ENCODE data around the gene CGRRF1. TPM values are rescaled to one million over a fixed set of nuclear protein-coding genes. Genes with fewer than 3 reads are reported as not detected.

The CGRRF1 gene
- total RNA-seq, 1 experiment from 2014 or later, result 19.1 TPM

DNA sequence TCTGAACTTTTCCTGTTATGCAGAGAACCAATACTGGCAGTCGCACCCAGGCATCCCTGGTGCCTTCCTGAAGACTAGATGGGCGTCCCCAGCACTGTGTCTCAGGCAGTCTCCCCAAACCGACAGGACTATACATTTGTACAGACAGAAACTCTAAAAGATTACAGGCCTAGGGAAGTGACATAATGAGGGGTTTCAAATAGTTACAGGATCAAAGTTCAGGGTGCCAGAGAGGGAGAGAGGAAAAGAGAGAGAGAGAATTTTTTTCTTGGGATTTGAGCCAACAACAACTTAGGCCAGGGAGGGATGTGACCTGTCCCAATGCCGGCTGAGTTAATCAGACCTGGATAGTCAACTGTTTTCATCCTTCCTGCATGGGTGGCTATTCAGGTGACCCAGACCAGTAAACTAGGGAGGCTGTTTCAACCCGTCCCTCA is 11.6 kb upstream of the CGRRF1 start:
- WGBS (ENCODE audit: extremely low coverage, insufficient read length, low lambda C conversion rate), result no CpG with 5 or more reads among the region's 5 CpGs
- no peak overlapping the region for H3K4me2 ChIP-seq (ENCODE audit: insufficient read depth, insufficient read length, low read length)
- H3K18ac ChIP-seq (ENCODE audit: insufficient read length, low read depth, low read length), result no peak overlapping the region
- no peak overlapping the region for H2BK5ac ChIP-seq (ENCODE audit: insufficient read length, low read length)
- no peaks in the 10 kb centered on the region for H3K79me1 ChIP-seq (ENCODE audit: insufficient read depth, low read depth, low read length, poor library complexity, severe bottlenecking)
- H3K56ac ChIP-seq (ENCODE audit: insufficient read length, low read depth, low read length), result no peak overlapping the region
- H2AFZ ChIP-seq (ENCODE audit: low read length), result no peak overlapping the region
- H3K14ac ChIP-seq (ENCODE audit: insufficient read depth, low read length), result no peak overlapping the region
- no peak overlapping the region for H3K23ac ChIP-seq (ENCODE audit: insufficient read length, low read depth, low read length)
- no peaks in the 10 kb centered on the region for H4K20me1 ChIP-seq (ENCODE audit: control insufficient read depth, insufficient read depth, insufficient read length)
- no peak overlapping the region for H3K4ac ChIP-seq (ENCODE audit: low read depth, low read length)
- H4K5ac ChIP-seq (ENCODE audit: insufficient read length, low read depth, low read length), result no peak overlapping the region
- Mint-ChIP-seq H3K9me3 (no peaks in the 10 kb centered on the region), H3K36me3 (ENCODE audit: insufficient read depth in 1 of 3, low read depth in 3 of 3) (no peaks in the 10 kb centered on the region; a peak in 1 of 7 replicates), H3K27ac (no peak overlapping the region), H3K4me1 (peaks cover 5% of the 10 kb centered on the region in 2 experiments; a peak in 2 of 4 replicates), H3K4me3 (no peak overlapping the region), H3K27me3 (ENCODE audit: low read depth) (no peaks in the 10 kb centered on the region)
- no peak overlapping the region for H2BK15ac ChIP-seq (ENCODE audit: low read depth, low read length)
- no peaks in the 10 kb centered on the region for H3K4me1 ChIP-seq (ENCODE audit: insufficient read depth, low read length)
- H3T11ph ChIP-seq (ENCODE audit: low read length), result no peak overlapping the region
- no peak overlapping the region for H4K8ac ChIP-seq (replicated peaks; ENCODE audit: insufficient read length, low read depth, low read length)
- no peak for DNase-seq
- H4K91ac ChIP-seq (ENCODE audit: insufficient read length, low read depth, low read length), result no peak overlapping the region
- no peaks in the 10 kb centered on the region for H3K79me2 ChIP-seq (ENCODE audit: insufficient read depth, low read length)
- no peak overlapping the region for H3K9ac ChIP-seq (ENCODE audit: extremely low read depth, insufficient read length, low read length)
- H2BK20ac ChIP-seq (ENCODE audit: low read depth, low read length, poor library complexity, severe bottlenecking), result no peak overlapping the region
- no peak overlapping the region for H2BK120ac ChIP-seq (ENCODE audit: low read depth, low read length, poor library complexity, severe bottlenecking)
- no peak overlapping the region for H2AK5ac ChIP-seq (ENCODE audit: insufficient read length, low read length)
- H3K27me3 ChIP-seq (ENCODE audit: insufficient read depth, low read length), result no peaks in the 10 kb centered on the region
- TF ChIP-seq, protein P1, sequence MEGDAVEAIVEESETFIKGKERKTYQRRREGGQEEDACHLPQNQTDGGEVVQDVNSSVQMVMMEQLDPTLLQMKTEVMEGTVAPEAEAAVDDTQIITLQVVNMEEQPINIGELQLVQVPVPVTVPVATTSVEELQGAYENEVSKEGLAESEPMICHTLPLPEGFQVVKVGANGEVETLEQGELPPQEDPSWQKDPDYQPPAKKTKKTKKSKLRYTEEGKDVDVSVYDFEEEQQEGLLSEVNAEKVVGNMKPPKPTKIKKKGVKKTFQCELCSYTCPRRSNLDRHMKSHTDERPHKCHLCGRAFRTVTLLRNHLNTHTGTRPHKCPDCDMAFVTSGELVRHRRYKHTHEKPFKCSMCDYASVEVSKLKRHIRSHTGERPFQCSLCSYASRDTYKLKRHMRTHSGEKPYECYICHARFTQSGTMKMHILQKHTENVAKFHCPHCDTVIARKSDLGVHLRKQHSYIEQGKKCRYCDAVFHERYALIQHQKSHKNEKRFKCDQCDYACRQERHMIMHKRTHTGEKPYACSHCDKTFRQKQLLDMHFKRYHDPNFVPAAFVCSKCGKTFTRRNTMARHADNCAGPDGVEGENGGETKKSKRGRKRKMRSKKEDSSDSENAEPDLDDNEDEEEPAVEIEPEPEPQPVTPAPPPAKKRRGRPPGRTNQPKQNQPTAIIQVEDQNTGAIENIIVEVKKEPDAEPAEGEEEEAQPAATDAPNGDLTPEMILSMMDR (conservative IDR thresholded peaks at IDR 0.05), result no peak
- no peak overlapping the region for H3K27ac ChIP-seq (ENCODE audit: insufficient read length, low read depth, low read length)
- no peaks in the 10 kb centered on the region for H3K23me2 ChIP-seq (ENCODE audit: insufficient read length, low read depth, low read length, poor library complexity, severe bottlenecking)
- H2BK12ac ChIP-seq (ENCODE audit: insufficient read length, low read depth, low read length), result no peak overlapping the region
- no peaks in the 10 kb centered on the region for H3K9me3 ChIP-seq (ENCODE audit: control insufficient read depth, low read depth, low read length)

Data from H9 (cell line).